PC-9 (cell line): ENCODE measurements around the gene VSIG8. TPM values are rescaled to one million over a fixed set of nuclear protein-coding genes. Genes with fewer than 3 reads are reported as not detected.

Experiments
- BruUV-seq: library from RNA; stranded (reverse); fragments of 400-500 nt; replicated peaks from 2 replicates; lab custom pipeline; 2021; lab: Mats Ljungman, UMichigan
- CTCF ChIA-PET: fragments of 300-600 bp; sonication (Branson Sonifier 250); formaldehyde crosslinking; loops from one replicate; lab custom pipeline; 2022; ENCODE audit warnings: antibody characterized with exemption; lab: Charles Lee
- POLR2A ChIA-PET: fragments of 300-600 bp; sonication (Branson Sonifier 250); formaldehyde crosslinking; loops from one replicate; lab custom pipeline; 2022; ENCODE audit warnings: antibody characterized with exemption; ENCODE audit not compliant: unreplicated experiment; lab: Charles Lee
- DNase-seq, 2 experiments: peaks; one replicate each; pipeline versions ENCODE4 v3.0.0 to v3.0.0-alpha.2; 2015 to 2022; ENCODE audit warnings: mixed read lengths in 1 of 2
- H2AFZ ChIP-seq: fragments of 200-600 bp; sonication (generic); 2 replicates; pipeline ENCODE4 v1.8.1; 2017; ENCODE audit warnings: antibody characterized with exemption
- H3F3A ChIP-seq: fragments of 200-600 bp; sonication (generic); 2 replicates; pipeline ENCODE4 v1.8.1; 2017; ENCODE audit warnings: antibody characterized with exemption, mild to moderate bottlenecking, low read depth; ENCODE audit not compliant: insufficient read depth
- H3K27ac ChIP-seq: fragments of 200-600 bp; sonication (generic); 2 replicates; pipeline ENCODE4 v1.6.1; 2016; ENCODE audit warnings: mixed run types
- H3K27me3 ChIP-seq: fragments of 200-600 bp; sonication (generic); 2 replicates; pipeline ENCODE4 v1.6.1; 2016; ENCODE audit warnings: low read depth, mixed run types; ENCODE audit not compliant: insufficient read depth
- H3K36me3 ChIP-seq: fragments of 200-600 bp; sonication (generic); 2 replicates; pipeline ENCODE4 v1.6.1; 2016; ENCODE audit warnings: low read depth, mixed run types
- H3K4me1 ChIP-seq: fragments of 200-600 bp; sonication (generic); replicated peaks from 2 replicates; pipeline ENCODE4 v1.6.1; 2016; ENCODE audit warnings: mixed run types; ENCODE audit not compliant: insufficient read depth
- H3K4me2 ChIP-seq: fragments of 200-600 bp; sonication (generic); 2 replicates; pipeline ENCODE4 v1.6.1; 2017; ENCODE audit warnings: mixed run types
- H3K4me3 ChIP-seq: fragments of 200-600 bp; sonication (generic); 2 replicates; pipeline ENCODE4 v1.6.1; 2016; ENCODE audit warnings: mixed run types
- H3K79me2 ChIP-seq: fragments of 200-600 bp; sonication (generic); 2 replicates; pipeline ENCODE4 v1.6.1; 2017; ENCODE audit warnings: low read depth, mixed run types
- H3K9me2 ChIP-seq: fragments of 200-600 bp; sonication (generic); 2 replicates; pipeline ENCODE4 v1.8.1; 2017; ENCODE audit warnings: mild to moderate bottlenecking; ENCODE audit not compliant: insufficient read depth
- H3K9me3 ChIP-seq: fragments of 200-600 bp; sonication (generic); 2 replicates; pipeline ENCODE4 v1.8.1; 2016; ENCODE audit warnings: low read depth; ENCODE audit not compliant: insufficient read depth
- H4K20me1 ChIP-seq: fragments of 200-600 bp; sonication (generic); 2 replicates; pipeline ENCODE4 v1.8.1; 2017; ENCODE audit not compliant: insufficient read depth
- CTCF ChIP-seq: fragments of 200-600 bp; sonication (generic); conservative IDR thresholded peaks from 2 replicates; pipeline ENCODE4 v1.6.1; 2017; ENCODE audit warnings: mixed run types, antibody characterized with exemption, mild to moderate bottlenecking, moderate library complexity
- EZH2 ChIP-seq: fragments of 200-600 bp; sonication (generic); IDR thresholded peaks from 2 replicates; pipeline ENCODE4 v1.8.0; 2017; ENCODE audit warnings: antibody characterized with exemption, low read depth
- intact Hi-C: fragments of 100-400 bp; cut with micrococcal nuclease; formaldehyde crosslinking; loops from one replicate; pipeline ENCODE4 v1.10.0; 2022; ENCODE audit not compliant: unreplicated experiment
- total RNA-seq: library from RNA; stranded (reverse); gene quantifications from 2 replicates; pipeline ENCODE4 v1.2.3, GENCODE V29; 2021

VSIG8 gene
- total RNA-seq, 1 experiment from 2014 or later = not detected

- Histone ChIP-seq H3K4me1 (peaks cover 20% of the 10 kb centered on the region), H3K36me3 (no peaks in the 10 kb centered on the region), H3F3A (peaks cover 10% of the 10 kb centered on the region), H3K27ac (peak overlapping the region; percentile 36; the same call in 1 of the 2 replicates), H2AFZ (0 out of 2 replicates have a peak overlapping the region, but pooled peaks have one; percentile 8), H3K9me3 (no peaks in the 10 kb centered on the region), H3K9me2 (no peaks in the 10 kb centered on the region), H3K4me2 (peak overlapping the region; percentile 59), H3K79me2 (no peaks in the 10 kb centered on the region), H3K4me3 (no peak overlapping the region), H3K27me3 (no peaks in the 10 kb centered on the region), H4K20me1 (no peaks in the 10 kb centered on the region)
- intact Hi-C loops = no loop called here
- BruUV-seq = no TSS peak
- POLR2A ChIA-PET = no interaction called here
- CTCF ChIA-PET = interaction anchor here (0.6 kb wide), 1 partner anchor 74 kb away, joined by 3 read pairs; no protein-coding TSS in a partner anchor
- DNase-seq = peak in 1 of 2 experiments; percentile 43
- no peak for TF ChIP-seq EZH2
- TF ChIP-seq CTCF = no peak
Observed at GRCh38 chr1:159849626-159850366, 12.7 kb downstream of the VSIG8 start.

- POLR2A ChIA-PET = no interaction called here
- no peaks in the 10 kb centered on the region for H3K9me2 ChIP-seq
- H3K4me3 ChIP-seq = no peak overlapping the region
- no peak for DNase-seq
- BruUV-seq = no TSS peak
- intact Hi-C loops = no loop called here
- CTCF ChIA-PET = no interaction called here
- H3K9me3 ChIP-seq = no peaks in the 10 kb centered on the region
- H3K36me3 ChIP-seq = no peaks in the 10 kb centered on the region
- peaks cover 14% of the 10 kb centered on the region for H3K4me1 ChIP-seq
- no peak overlapping the region for H3K4me2 ChIP-seq
- H4K20me1 ChIP-seq = no peaks in the 10 kb centered on the region
- H3K27ac ChIP-seq = no peak overlapping the region
- no peaks in the 10 kb centered on the region for H3K27me3 ChIP-seq
- TF ChIP-seq CTCF (no peak), EZH2 (no peak)
- peaks cover 3% of the 10 kb centered on the region; the same call in 1 of the 2 replicates for H3F3A ChIP-seq
- no peak overlapping the region for H2AFZ ChIP-seq
- H3K79me2 ChIP-seq = no peaks in the 10 kb centered on the region
Observed at GRCh38 chr1:159848326-159848725, 14.1 kb downstream of the VSIG8 start.

- Histone ChIP-seq H3K4me2 (no peak overlapping the region), H3K36me3 (no peaks in the 10 kb centered on the region), H3K27ac (no peak overlapping the region), H3K4me3 (no peak overlapping the region), H4K20me1 (no peaks in the 10 kb centered on the region), H3K4me1 (peaks cover 9% of the 10 kb centered on the region), H2AFZ (no peak overlapping the region), H3K79me2 (no peaks in the 10 kb centered on the region), H3K9me3 (no peaks in the 10 kb centered on the region), H3K9me2 (no peaks in the 10 kb centered on the region), H3K27me3 (no peaks in the 10 kb centered on the region), H3F3A (no peaks in the 10 kb centered on the region)
- TF ChIP-seq CTCF (no peak), EZH2 (no peak)
- BruUV-seq = no TSS peak
- ChIA-PET CTCF (no interaction called here), POLR2A (no interaction called here)
- DNase-seq = no peak
- intact Hi-C loops = no loop called here
Observed at GRCh38 chr1:159847231-159847630, 15.2 kb downstream of the VSIG8 start.
